GM03348 (cell line): ENCODE data around the gene MAML1.

Experiments used
- DNase-seq: peaks from one replicate; pipeline ENCODE4 v3.0.0; 2012; ENCODE audit warnings: low spot score

The MAML1 gene

GRCh38 chr5:179824745-179825112 is 92.1 kb downstream of the MAML1 start:
- no peak for DNase-seq

- no peak for DNase-seq
Observed at GRCh38 chr5:179825655-179826182, 93.1 kb downstream of the MAML1 start.
